Activated naive CD4-positive, alpha-beta T cell treated with anti-CD3 and anti-CD28 coated beads, Interleukin-2, amount 10 ng/mL, durations not matched to agents 7 days and 5 days (primary cell): ENCODE results near the gene FOXA2.
A peak's percentile ranks its signal among the peaks of the same experiment; 100 is the strongest.

Experiments used
- CTCF ChIA-PET: fragments of 350-600 bp; sonication (Branson Sonifier 250); formaldehyde crosslinking; loops from one replicate; lab custom pipeline; 2021; ENCODE audit warnings: antibody characterized with exemption; lab: Charles Lee
- DNase-seq: peaks from one replicate; pipeline ENCODE4 v3.0.0-alpha.2; 2020
- H3K27ac Mint-ChIP-seq: one replicate; pipeline ENCODE4 v1.8.0; 2021; ENCODE audit warnings: mild to moderate bottlenecking, moderate library complexity, mixed read lengths
- H3K27me3 Mint-ChIP-seq: one replicate; pipeline ENCODE4 v1.8.0; 2021; ENCODE audit warnings: mild to moderate bottlenecking, mixed read lengths
- H3K36me3 Mint-ChIP-seq: one replicate; pipeline ENCODE4 v1.8.0; 2021; ENCODE audit warnings: mixed read lengths
- H3K4me1 Mint-ChIP-seq: one replicate; pipeline ENCODE4 v1.8.0; 2021; ENCODE audit warnings: mixed read lengths
- H3K4me3 Mint-ChIP-seq: one replicate; pipeline ENCODE4 v1.8.0; 2021; ENCODE audit warnings: mild to moderate bottlenecking, moderate library complexity, mixed read lengths
- H3K9me3 Mint-ChIP-seq: one replicate; pipeline ENCODE4 v1.8.0; 2021; ENCODE audit warnings: mixed read lengths

Gene FOXA2

DNA sequence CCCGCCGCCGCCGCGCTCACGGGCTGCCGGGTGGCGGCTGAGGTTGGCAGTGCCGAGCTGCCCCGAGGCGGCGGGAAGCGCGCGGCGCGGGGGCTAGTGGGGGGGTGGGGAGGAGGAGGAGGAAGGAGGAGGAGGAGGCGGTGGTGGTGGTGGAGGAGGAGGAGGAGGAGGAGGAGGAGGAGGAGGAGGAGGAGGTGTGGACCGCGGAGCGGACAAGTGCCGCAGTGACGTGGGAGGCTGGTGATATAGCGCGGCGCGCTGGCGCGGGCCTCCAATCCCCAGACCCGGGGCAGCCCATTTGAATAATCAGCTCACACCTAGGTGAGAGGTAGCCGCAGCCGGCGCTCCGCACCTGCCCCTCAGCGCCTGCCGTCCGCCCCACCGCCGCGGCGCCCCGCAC is at the start of gene FOXA2:
Gene FOXA2 (minus strand): TSS at position 51 of the 400 bp plus-strand sequence. CDS start 294 bp downstream, outside the sequence.
- peaks cover 84% of the 10 kb centered on the region for H3K27me3 Mint-ChIP-seq
- peaks cover 6% of the 10 kb centered on the region for H3K36me3 Mint-ChIP-seq
- peak within 1 kb of the TSS; percentile 69 for H3K27ac Mint-ChIP-seq
- no peaks in the 10 kb centered on the region for H3K4me1 Mint-ChIP-seq
- peaks cover 2% of the 10 kb centered on the region for H3K9me3 Mint-ChIP-seq
- H3K4me3 Mint-ChIP-seq: no peak within 1 kb of the TSS
- CTCF ChIA-PET: no interaction called here
- no peak for DNase-seq

DNA sequence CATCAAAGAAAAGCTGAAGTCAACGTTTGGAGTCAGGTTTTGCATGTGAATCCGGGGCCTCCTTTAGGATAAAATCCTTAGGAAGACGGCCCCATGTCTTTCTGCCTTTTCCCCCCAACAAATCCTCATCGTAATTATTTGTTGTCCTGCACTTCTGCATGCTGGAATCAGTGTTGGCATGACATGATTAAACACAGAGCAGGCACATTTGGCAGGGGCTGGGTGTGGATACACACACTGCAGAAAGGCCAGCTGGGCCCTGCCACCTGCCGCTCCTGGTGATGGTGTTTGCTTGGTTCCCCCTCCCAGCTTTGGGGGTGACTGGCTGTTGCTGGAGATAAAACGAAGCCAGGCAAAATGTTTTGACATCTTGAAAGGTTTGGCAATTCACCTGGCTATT is 46.3 kb upstream of the FOXA2 start:
- DNase-seq: no peak
- Mint-ChIP-seq H3K27ac (no peak overlapping the region), H3K4me3 (no peak overlapping the region), H3K4me1 (no peaks in the 10 kb centered on the region), H3K36me3 (no peaks in the 10 kb centered on the region), H3K9me3 (no peaks in the 10 kb centered on the region), H3K27me3 (peaks cover 3% of the 10 kb centered on the region)
- CTCF ChIA-PET: no interaction called here

DNA sequence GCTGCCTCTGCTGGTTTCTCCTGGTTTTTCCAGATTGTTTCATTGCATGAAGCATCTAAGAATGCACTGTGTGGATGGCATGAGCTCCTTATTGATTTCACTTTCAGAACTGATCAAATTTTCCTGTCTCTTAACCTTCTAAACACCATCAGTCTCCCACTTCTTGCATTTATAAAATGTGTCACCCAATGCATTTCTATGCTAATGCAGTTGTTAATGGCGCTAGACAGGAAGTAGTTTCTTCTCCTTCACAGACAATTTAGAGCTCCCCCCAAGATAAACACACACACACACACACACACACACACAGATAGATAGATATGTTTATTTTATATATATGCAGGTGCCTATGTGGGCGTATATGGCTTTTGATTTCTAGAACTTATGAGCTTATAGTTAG is 45.6 kb upstream of the FOXA2 start:
- H3K27ac Mint-ChIP-seq: no peak overlapping the region
- H3K36me3 Mint-ChIP-seq: no peaks in the 10 kb centered on the region
- no peak overlapping the region for H3K4me3 Mint-ChIP-seq
- peaks cover 3% of the 10 kb centered on the region for H3K27me3 Mint-ChIP-seq
- H3K4me1 Mint-ChIP-seq: no peaks in the 10 kb centered on the region
- CTCF ChIA-PET: no interaction called here
- no peak for DNase-seq
- H3K9me3 Mint-ChIP-seq: no peaks in the 10 kb centered on the region

DNA sequence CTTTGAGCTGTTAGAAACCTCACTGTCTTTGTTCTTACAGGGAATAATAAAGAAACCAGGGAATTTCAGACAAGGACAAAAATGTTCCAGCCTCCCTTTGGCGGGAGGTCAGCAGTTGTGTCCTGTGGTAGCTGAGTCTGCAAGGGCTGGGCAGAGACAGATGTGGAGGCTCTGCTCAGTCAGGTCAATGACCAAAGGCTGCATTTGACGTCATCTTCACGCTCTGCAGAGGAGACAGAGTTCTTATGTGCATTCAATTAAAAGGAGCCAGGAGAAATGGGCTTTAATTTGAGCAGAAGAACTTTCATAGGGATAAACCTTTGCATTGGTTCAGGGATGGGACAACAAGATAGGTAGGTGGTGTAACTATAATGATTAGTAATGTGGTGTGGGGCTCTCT is 45.1 kb upstream of the FOXA2 start:
- DNase-seq: no peak
- Mint-ChIP-seq H3K27ac (no peak overlapping the region), H3K27me3 (peaks cover 3% of the 10 kb centered on the region), H3K36me3 (no peaks in the 10 kb centered on the region), H3K9me3 (no peaks in the 10 kb centered on the region), H3K4me1 (no peaks in the 10 kb centered on the region), H3K4me3 (no peak overlapping the region)
- CTCF ChIA-PET: no interaction called here

DNA sequence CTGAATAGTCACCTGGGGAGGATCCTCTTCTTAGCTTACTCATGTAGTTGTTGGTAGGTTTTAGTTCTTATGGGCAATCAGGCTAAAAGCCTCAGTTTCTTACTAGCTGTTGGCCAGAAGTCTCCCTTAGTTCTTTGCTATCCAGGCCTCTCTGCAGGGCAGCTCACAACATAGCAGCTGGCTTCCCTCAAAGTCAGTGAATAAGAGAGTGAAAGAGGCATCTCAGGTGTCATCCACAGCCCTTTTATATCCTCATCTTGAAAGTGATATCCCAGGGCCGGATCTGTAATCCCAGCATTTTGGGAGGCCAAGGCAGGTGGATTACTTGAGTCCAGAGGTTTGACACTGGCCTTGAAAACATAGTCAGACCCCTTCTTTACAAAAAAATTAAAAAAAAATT is 42.1 kb upstream of the FOXA2 start:
- Mint-ChIP-seq H3K36me3 (no peaks in the 10 kb centered on the region), H3K4me1 (no peaks in the 10 kb centered on the region), H3K27ac (no peak overlapping the region), H3K9me3 (no peaks in the 10 kb centered on the region), H3K27me3 (no peaks in the 10 kb centered on the region), H3K4me3 (no peak overlapping the region)
- CTCF ChIA-PET: no interaction called here
- no peak for DNase-seq

DNA sequence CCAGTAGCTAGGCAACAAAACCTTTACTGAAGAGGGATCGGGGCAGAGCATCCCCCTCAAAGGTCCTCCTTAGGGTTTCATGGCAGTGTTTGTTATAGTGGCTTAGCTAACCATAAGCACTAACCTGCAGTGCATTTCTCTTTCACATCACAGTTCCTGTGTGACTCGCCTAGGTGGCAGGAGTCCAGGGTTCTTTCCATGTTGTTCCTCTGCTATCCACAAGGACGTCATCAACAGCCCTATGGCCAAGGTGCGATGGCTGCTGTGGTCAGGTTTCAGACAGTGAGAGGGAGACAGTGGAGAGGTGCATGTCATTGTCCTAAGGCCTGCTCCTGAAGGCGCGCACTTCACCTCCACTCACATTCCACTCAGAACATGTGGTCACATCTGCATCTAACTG is 38.8 kb upstream of the FOXA2 start:
- Mint-ChIP-seq H3K9me3 (no peaks in the 10 kb centered on the region), H3K36me3 (no peaks in the 10 kb centered on the region), H3K4me3 (no peak overlapping the region), H3K27ac (no peak overlapping the region), H3K27me3 (no peaks in the 10 kb centered on the region), H3K4me1 (no peaks in the 10 kb centered on the region)
- CTCF ChIA-PET: no interaction called here
- DNase-seq: no peak

DNA sequence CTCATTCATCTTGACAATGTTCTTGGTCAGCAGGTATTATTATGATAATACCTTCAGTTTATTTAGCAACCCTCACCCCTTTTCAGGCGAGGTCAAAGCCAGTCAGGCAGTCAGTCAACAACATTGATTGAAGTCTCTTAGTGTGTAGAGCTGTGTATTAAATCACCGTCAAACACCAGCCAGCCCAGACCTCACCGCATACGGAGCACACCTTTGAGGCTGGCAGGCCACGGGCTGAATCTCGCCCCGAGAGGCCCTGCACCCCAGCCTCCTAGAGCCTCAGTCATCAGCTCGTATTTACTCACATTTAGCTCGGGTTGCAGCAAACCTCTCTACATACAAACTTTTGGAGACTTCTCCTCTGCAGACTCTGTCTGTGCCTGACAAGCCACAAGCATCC is 36.0 kb upstream of the FOXA2 start:
- no peak overlapping the region for H3K4me3 Mint-ChIP-seq
- H3K36me3 Mint-ChIP-seq: no peaks in the 10 kb centered on the region
- CTCF ChIA-PET: no interaction called here

DNA sequence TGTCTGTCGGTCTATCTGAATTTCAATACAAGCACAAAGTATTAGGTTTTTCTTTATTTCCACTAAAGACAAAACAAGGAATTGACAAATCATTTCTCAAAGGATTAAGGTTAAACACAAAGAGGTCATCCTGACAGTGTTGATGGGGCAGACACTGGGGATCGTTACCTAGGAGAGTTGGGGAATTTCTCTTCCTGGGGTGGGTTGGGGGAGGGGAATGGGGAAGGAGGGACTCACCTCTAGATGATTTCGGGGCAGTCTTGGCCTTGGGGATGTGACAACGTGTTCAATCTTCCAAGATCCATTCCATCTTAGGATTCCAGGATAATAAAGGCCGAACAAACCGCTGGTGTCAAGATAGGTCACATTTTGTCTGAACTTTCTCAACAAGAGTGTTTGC is 35.4 kb upstream of the FOXA2 start:
- no peaks in the 10 kb centered on the region for H3K36me3 Mint-ChIP-seq
- CTCF ChIA-PET: no interaction called here

More for the DNA sequence above, 36.0 kb upstream of the FOXA2 start:
- no peak for DNase-seq
- H3K9me3 Mint-ChIP-seq: no peaks in the 10 kb centered on the region
- no peaks in the 10 kb centered on the region for H3K27me3 Mint-ChIP-seq
- H3K27ac Mint-ChIP-seq: no peak overlapping the region
- no peaks in the 10 kb centered on the region for H3K4me1 Mint-ChIP-seq

DNA sequence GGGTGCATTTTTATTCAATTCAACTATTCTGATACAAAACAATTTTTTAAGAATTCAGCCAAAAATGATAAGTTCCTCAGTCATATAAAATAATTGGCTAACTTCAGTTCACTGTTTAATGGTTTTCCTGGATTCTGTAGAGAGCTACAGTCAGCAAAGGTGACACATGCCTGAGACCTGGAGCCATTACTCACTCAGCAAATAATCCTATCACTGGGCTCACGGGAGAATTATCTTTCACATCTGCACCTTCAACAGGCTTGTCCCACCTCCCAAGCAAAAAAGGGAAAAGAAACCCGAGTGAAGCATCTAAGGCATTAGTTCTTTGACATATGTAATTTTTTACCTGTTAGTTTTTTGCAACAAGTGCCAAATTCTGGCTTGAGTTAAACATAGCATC is 34.9 kb upstream of the FOXA2 start:
- H3K27me3 Mint-ChIP-seq: no peaks in the 10 kb centered on the region
- CTCF ChIA-PET: no interaction called here
- no peaks in the 10 kb centered on the region for H3K36me3 Mint-ChIP-seq
- no peaks in the 10 kb centered on the region for H3K4me1 Mint-ChIP-seq
- no peaks in the 10 kb centered on the region for H3K9me3 Mint-ChIP-seq
- no peak overlapping the region for H3K27ac Mint-ChIP-seq
- no peak overlapping the region for H3K4me3 Mint-ChIP-seq
- DNase-seq: no peak

More for the DNA sequence above, 35.4 kb upstream of the FOXA2 start:
- H3K4me3 Mint-ChIP-seq: no peak overlapping the region
- no peaks in the 10 kb centered on the region for H3K4me1 Mint-ChIP-seq
- DNase-seq: no peak
- no peaks in the 10 kb centered on the region for H3K27me3 Mint-ChIP-seq
- no peak overlapping the region for H3K27ac Mint-ChIP-seq
- no peaks in the 10 kb centered on the region for H3K9me3 Mint-ChIP-seq

DNA sequence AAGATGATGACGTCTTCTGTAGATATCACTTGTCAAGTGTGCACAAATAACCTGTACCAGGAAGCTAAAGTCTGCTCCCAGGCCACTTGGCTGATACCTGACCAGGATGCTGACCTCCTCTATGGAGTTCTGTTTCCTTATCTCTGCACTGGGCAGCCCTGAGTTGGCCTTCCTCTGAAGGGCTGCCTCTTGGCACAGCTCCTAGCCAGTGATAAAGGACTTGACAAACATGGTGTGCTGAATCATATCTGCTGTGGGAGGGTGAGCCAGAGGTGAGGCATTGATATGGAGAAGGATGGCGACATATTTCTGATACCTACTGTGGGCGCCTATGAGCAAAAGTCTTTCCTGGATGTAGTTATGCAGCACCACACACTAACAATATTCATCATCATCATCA is 32.8 kb upstream of the FOXA2 start:
- no peak overlapping the region for H3K27ac Mint-ChIP-seq
- H3K27me3 Mint-ChIP-seq: no peaks in the 10 kb centered on the region
- DNase-seq: no peak
- no peak overlapping the region for H3K4me3 Mint-ChIP-seq
- H3K36me3 Mint-ChIP-seq: no peaks in the 10 kb centered on the region
- peaks cover 2% of the 10 kb centered on the region for H3K9me3 Mint-ChIP-seq
- CTCF ChIA-PET: no interaction called here
- no peaks in the 10 kb centered on the region for H3K4me1 Mint-ChIP-seq

DNA sequence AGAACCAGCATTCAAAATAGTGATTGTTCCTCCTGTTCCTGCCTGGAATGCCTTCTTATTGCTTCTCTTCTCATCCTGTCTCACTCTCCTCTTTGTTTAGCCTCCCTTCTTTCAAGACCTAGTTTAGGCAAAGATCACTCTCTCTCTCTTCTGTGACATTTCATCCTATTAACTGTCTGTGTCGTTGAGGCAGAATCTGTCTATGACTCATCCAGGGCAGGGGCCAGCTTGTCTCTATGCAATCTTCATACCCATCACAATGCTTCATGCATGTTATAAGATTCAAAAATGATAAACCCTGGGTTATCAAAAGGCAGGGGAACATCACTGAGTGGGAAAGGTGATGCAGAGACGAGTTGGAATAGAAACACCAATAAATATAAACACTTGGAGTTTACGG is 32.2 kb upstream of the FOXA2 start:
- Mint-ChIP-seq H3K27ac (no peak overlapping the region), H3K4me3 (no peak overlapping the region), H3K9me3 (peaks cover 2% of the 10 kb centered on the region), H3K4me1 (no peaks in the 10 kb centered on the region), H3K27me3 (no peaks in the 10 kb centered on the region), H3K36me3 (no peaks in the 10 kb centered on the region)
- CTCF ChIA-PET: no interaction called here
- no peak for DNase-seq

DNA sequence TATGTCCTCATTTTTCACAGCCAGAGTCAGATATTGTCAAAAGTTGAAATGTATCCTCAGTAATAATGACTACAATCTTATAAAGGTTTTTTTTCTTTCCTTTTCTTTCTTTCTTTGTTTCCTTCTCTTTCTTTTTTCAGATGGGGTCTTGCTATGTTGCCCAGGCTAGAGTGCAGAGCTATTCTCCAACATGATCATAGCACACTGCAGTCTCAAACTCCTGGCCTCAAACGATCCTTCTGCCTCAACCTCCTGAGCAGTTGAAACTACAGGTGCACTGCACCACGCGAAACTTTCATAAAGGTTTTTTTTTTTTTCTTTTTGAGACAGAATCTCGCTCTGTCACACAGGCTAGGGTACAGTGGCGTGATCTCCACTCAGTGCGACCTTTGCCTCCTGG is 31.1 kb upstream of the FOXA2 start:
- CTCF ChIA-PET: no interaction called here
- no peaks in the 10 kb centered on the region for H3K4me1 Mint-ChIP-seq
- no peaks in the 10 kb centered on the region for H3K27me3 Mint-ChIP-seq
- DNase-seq: no peak
- peaks cover 2% of the 10 kb centered on the region for H3K9me3 Mint-ChIP-seq
- H3K36me3 Mint-ChIP-seq: no peaks in the 10 kb centered on the region
- H3K4me3 Mint-ChIP-seq: no peak overlapping the region
- no peak overlapping the region for H3K27ac Mint-ChIP-seq

DNA sequence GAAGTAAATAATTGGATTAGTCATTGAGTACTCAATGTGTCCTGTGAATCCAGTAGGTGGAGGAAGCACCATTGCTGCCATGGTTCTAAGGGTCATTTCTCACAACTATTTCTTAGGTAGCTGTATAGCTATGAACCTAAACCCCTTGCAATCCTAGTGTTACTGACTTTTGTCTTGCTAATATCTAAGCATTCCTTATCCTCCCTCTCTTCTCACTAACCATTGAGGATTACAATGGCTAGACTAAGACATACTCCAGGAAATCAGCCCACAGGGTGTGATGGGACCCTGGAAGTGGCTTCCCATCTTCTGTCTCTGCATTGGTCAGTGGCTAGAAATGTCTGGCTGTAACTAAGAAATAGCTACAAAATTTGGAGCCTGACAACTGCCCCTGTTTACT is 27.3 kb upstream of the FOXA2 start:
- Mint-ChIP-seq H3K4me1 (no peaks in the 10 kb centered on the region), H3K9me3 (peaks cover 3% of the 10 kb centered on the region), H3K27me3 (no peaks in the 10 kb centered on the region), H3K36me3 (no peaks in the 10 kb centered on the region), H3K27ac (no peak overlapping the region), H3K4me3 (no peak overlapping the region)
- no peak for DNase-seq
- CTCF ChIA-PET: no interaction called here

DNA sequence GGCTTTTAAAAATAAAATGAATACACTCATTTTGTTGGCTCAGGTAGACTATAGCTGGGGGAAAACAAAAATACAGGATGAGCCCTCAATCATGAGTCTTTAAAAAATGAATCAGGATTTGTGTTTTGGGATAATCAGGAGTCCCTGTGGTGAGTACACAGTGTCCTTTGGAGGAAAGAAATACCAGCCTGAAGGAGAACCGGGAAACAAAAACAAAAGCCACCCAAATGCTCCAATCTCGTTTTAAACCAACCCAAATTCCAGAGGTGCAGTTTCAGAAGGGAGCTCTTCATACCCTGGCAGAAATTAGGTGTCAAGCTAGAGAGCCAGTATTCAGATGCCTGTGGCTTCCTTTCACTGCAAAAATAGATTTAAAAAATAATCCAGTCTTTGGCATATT is 23.3 kb upstream of the FOXA2 start:
- Mint-ChIP-seq H3K4me3 (no peak overlapping the region), H3K27me3 (no peaks in the 10 kb centered on the region), H3K4me1 (no peaks in the 10 kb centered on the region), H3K36me3 (no peaks in the 10 kb centered on the region), H3K27ac (no peak overlapping the region), H3K9me3 (peaks cover 2% of the 10 kb centered on the region)
- CTCF ChIA-PET: no interaction called here
- DNase-seq: no peak

DNA sequence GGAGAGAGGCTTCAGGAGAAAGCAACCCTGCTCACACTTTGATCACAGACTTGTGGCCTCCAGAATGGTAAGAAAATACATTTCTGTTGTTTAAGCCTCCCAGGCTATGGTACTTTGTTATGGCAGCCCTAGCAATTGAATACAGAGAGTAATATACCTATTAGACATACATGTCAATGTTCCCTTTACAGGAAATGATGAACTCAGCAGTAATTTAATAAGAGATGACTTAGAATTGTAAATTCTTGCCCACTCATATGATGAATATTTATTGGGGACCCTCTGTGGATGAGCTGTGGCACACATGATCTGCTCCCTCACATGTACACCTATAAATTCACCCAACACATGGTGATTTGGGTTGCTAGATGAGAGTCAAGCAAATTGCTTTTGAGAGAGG is 20.4 kb upstream of the FOXA2 start:
- Mint-ChIP-seq H3K27me3 (no peaks in the 10 kb centered on the region), H3K27ac (no peak overlapping the region), H3K4me1 (no peaks in the 10 kb centered on the region), H3K9me3 (no peaks in the 10 kb centered on the region), H3K4me3 (no peak overlapping the region), H3K36me3 (no peaks in the 10 kb centered on the region)
- CTCF ChIA-PET: interaction anchor here (1.3 kb wide), 1 partner anchor 18 kb away, joined by 3 read pairs; no protein-coding TSS in a partner anchor
- no peak for DNase-seq
